ENCODE measurements around the gene MAT2B. TPM values are rescaled to one million over a fixed set of nuclear protein-coding genes. Genes with fewer than 3 reads are reported as not detected.

The MAT2B gene
- total RNA-seq, 2 experiments from 2014 or later: 89.0 to 103 TPM

DNA sequence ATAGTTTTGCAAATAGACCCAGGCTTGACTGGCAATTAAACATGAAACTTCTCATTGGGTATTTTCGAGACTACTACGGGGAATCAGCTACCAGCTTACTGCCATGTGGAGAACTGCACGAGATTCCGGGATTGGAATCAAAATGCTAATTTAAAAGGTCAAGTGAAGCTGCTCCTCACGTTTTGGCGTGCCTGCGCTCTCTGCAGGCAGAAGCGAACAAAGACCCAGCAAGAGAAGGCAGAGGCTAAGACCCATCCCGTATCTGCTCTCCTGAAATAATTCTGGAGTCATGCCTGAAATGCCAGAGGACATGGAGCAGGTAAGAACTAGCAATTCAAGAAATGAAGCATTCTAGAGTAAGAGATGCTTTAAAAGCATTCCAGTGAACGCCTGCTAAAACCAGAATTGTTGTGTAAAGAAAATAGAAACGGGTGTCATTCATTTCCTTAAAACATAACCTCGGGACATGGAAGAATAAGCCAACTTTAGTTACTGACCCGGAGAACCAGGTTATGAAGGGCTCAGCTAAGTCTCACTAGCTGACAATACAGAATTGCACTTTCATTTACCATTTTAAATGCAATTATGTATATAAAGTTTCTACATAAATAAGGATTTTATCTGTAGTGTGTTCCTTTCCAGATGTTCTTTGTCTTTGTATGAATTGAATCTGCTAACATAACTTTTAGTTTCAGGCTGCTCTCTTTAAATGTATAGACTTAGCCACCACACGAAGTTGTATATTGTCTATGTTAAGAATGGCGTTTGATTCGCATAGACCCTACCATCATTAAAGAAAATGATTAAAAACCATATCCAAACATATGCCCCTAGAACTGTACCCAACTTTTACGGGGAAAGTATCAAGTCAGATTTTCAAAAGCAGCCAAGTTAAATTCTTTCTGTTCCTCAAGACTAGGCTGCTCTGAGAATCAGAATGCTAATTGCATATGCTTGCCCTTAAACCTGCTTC is 2.0 kb upstream of the MAT2B start:
- Mint-ChIP-seq H3K4me1 (peaks cover 20% of the 10 kb centered on the region), H3K27ac (peak overlapping the region; percentile 98), H3K4me3 (peak overlapping the region; percentile 81), H3K9me3 (ENCODE audit: low read depth) (no peaks in the 10 kb centered on the region), H3K36me3 (ENCODE audit: low read depth) (peaks cover 3% of the 10 kb centered on the region), H3K27me3 (no peaks in the 10 kb centered on the region)
- intact Hi-C loops (cut with DNase I, micrococcal nuclease): loop anchor here in 1 of 2 experiments (10.0 kb wide), 1 partner anchor 1959 kb away; the partner anchor contains the start of gene GABRB2
- DNase-seq (peak; percentile 65), ATAC-seq (no peak)
- POLR2A ChIA-PET: interaction anchor here (0.7 to 4.2 kb wide), 2 partner anchors 38 to 44 kb away, joined by 3 to 89 read pairs; partner anchors contain the start of genes HMMR and NUDCD2
- CTCF ChIA-PET: interaction anchor here (1.3 to 3.5 kb wide), 3 partner anchors 24 to 64 kb away, joined by 3 to 26 read pairs (median 3); partner anchors contain the start of genes HMMR and NUDCD2

DNA sequence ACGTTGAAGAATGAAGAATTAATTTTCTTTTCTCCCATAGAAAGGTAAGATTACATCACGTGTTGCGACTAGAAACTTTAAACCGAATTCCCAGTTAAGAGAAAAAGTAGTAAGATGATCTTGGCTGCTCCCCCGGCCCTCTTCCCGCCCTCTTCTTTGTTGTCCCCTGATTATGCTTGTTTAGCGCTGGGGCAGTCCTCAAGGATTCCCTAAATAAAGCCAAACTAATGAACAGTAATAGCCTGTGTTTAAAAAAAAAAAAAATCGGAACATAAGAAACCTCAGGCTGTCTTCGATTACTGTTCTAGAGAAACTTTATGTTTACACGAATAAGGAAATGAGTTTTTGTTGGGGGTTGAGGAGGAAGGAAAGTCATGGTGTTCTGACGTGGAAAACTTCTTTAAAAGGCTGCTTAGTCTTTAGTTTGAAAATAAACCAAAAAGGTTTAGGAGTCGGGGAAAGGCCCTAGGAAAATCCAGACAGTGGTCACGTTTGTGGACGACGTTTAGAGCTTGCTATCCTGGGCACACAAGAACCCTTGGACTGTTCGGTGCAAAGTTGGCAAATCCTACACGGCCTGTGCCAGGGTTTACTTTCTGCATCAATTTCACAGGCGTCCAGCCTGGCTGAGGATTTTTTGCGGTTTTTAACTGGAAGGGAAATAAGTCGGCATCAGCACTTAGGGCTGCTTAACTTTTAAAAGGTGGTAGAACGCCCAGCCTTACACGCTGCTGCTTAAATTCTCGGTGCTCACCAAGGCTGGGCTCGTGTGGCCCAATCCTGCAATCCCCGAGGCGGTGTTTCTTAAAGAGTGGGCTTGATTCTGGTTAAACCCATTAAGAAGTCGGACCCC is 1.1 kb upstream of the MAT2B start:
- H3K27me3 Mint-ChIP-seq: no peaks in the 10 kb centered on the region
- POLR2A ChIA-PET: interaction anchor here (0.8 to 4.2 kb wide), 2 partner anchors 44 to 46 kb away, joined by 7 to 89 read pairs; partner anchors contain the start of genes HMMR and NUDCD2
- no peaks in the 10 kb centered on the region for H3K9me3 Mint-ChIP-seq (ENCODE audit: low read depth)
- intact Hi-C loops (cut with DNase I, micrococcal nuclease): loop anchor here in 1 of 2 experiments (10.0 kb wide), 1 partner anchor 1960 kb away; the partner anchor contains the start of gene GABRB2
- H3K36me3 Mint-ChIP-seq (ENCODE audit: low read depth): peaks cover 5% of the 10 kb centered on the region
- peak overlapping the region; percentile 81 for H3K4me3 Mint-ChIP-seq
- peak; percentile 59 for DNase-seq
- H3K27ac Mint-ChIP-seq: peak overlapping the region; percentile 98
- H3K4me1 Mint-ChIP-seq: peaks cover 27% of the 10 kb centered on the region
- ATAC-seq: peak; percentile 4
- CTCF ChIA-PET: interaction anchor here (1.5 to 3.5 kb wide), 2 partner anchors 44 to 64 kb away, joined by 3 to 26 read pairs; partner anchors contain the start of genes HMMR and NUDCD2

DNA sequence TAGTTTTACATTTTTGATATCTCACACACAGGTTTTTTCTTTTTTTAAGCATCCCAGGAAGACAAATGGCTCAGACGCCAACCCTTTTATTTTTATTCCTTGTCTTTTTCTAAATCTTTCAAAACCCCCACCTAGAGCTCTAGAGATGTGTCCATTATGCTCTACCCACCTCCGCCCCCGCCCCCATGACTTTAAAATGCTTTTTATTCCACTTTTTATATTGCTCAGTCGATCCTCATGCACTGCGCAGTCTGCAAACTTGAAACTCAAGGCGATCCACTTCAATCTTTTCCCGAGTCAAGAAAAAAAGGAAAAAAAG is 411 bp upstream of the MAT2B start:
- intact Hi-C loops (cut with DNase I, micrococcal nuclease): loop anchor here in 1 of 2 experiments (1.0 to 10.0 kb wide), 3 partner anchors 45 to 1960 kb away; partner anchors contain the start of genes CCNG1, GABRB2, HMMR and NUDCD2
- DNase-seq: no peak
- peak; percentile 5 for ATAC-seq
- ChIA-PET POLR2A (interaction anchor here (0.8 to 4.2 kb wide), 3 partner anchors 45 to 66 kb away, joined by 4 to 89 read pairs (median 7); partner anchors contain the start of genes HMMR and NUDCD2), CTCF (interaction anchor here (0.7 to 3.5 kb wide), 2 partner anchors 44 to 63 kb away, joined by 3 to 26 read pairs; partner anchors contain the start of genes HMMR and NUDCD2)
- H3K9me3 Mint-ChIP-seq (ENCODE audit: low read depth): no peaks in the 10 kb centered on the region
- peak overlapping the region; percentile 81 for H3K4me3 Mint-ChIP-seq
- H3K4me1 Mint-ChIP-seq: peaks cover 32% of the 10 kb centered on the region
- H3K36me3 Mint-ChIP-seq (ENCODE audit: low read depth): peaks cover 5% of the 10 kb centered on the region
- no peaks in the 10 kb centered on the region for H3K27me3 Mint-ChIP-seq
- peak overlapping the region; percentile 98 for H3K27ac Mint-ChIP-seq

DNA sequence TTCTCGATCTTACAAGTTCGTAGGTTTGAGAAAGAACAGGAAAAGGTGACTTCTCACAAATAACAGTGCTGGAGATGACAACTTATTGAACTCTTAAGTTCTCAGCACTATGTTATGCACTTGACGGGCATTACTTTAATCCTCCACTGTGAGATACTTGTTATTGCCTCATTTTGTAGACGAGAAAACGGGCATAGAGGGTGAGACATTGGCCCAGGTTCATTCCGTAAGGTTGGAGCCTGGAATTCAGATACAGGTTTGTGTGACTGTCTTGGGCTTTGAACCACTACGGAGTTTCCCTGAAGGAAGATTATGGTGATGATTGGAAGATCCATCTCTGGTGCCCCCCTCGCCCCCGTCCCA is 657 bp downstream of the MAT2B start:
- POLR2A ChIA-PET: interaction anchor here (0.6 to 5.1 kb wide), 5 partner anchors 46 to 67 kb away, joined by 3 to 121 read pairs (median 4); partner anchors contain the start of genes HMMR and NUDCD2
- CTCF ChIA-PET: interaction anchor here (1.0 to 3.5 kb wide), 2 partner anchors 45 kb away, joined by 15 to 26 read pairs; partner anchors contain the start of genes HMMR and NUDCD2
- ATAC-seq (peak; percentile 47), DNase-seq (peak; percentile 36)
- Mint-ChIP-seq H3K27ac (peak overlapping the region; percentile 98), H3K36me3 (ENCODE audit: low read depth) (peaks cover 9% of the 10 kb centered on the region), H3K27me3 (no peaks in the 10 kb centered on the region), H3K4me3 (peak overlapping the region; percentile 81), H3K9me3 (ENCODE audit: low read depth) (no peaks in the 10 kb centered on the region), H3K4me1 (peaks cover 42% of the 10 kb centered on the region)
- intact Hi-C loops (cut with DNase I, micrococcal nuclease): loop anchor here (1.0 to 10.0 kb wide), 3 partner anchors 46 to 1961 kb away; partner anchors contain the start of genes CCNG1 (in 1 of the 2), GABRB2 (in 1 of the 2), HMMR (in 1 of the 2) and NUDCD2 (in 1 of the 2)

- no peaks in the 10 kb centered on the region for H3K9me3 Mint-ChIP-seq (ENCODE audit: low read depth)
- H3K4me1 Mint-ChIP-seq: peaks cover 44% of the 10 kb centered on the region
- H3K36me3 Mint-ChIP-seq (ENCODE audit: low read depth): peaks cover 11% of the 10 kb centered on the region
- intact Hi-C loops (cut with DNase I, micrococcal nuclease): loop anchor here (1.0 to 10.0 kb wide), 3 partner anchors 46 to 1962 kb away; partner anchors contain the start of genes CCNG1 (in 1 of the 2), GABRB2 (in 1 of the 2), HMMR (in 1 of the 2) and NUDCD2 (in 1 of the 2)
- DNase-seq: peak; percentile 41
- no peaks in the 10 kb centered on the region for H3K27me3 Mint-ChIP-seq
- CTCF ChIA-PET: interaction anchor here (1.0 to 1.7 kb wide), 3 partner anchors 9 to 67 kb away, joined by 4 to 15 read pairs (median 6); partner anchors contain the start of genes HMMR and NUDCD2
- POLR2A ChIA-PET: interaction anchor here (0.6 to 5.1 kb wide), 4 partner anchors 46 to 68 kb away, joined by 3 to 121 read pairs (median 4); partner anchors contain the start of genes HMMR and NUDCD2
- ATAC-seq: peak; percentile 50
- peak overlapping the region; percentile 98 for H3K27ac Mint-ChIP-seq
- H3K4me3 Mint-ChIP-seq: peak overlapping the region; percentile 81
These were observed 1.3 kb downstream of the MAT2B start for GRCh38 chr5:163506726-163507125.

GRCh38 chr5:163508753-163509152 is 3.3 kb downstream of the MAT2B start:
- H3K9me3 Mint-ChIP-seq (ENCODE audit: low read depth): no peaks in the 10 kb centered on the region
- peak overlapping the region; percentile 98 for H3K27ac Mint-ChIP-seq
- H3K4me3 Mint-ChIP-seq: peak overlapping the region; percentile 81
- intact Hi-C loops (cut with DNase I, micrococcal nuclease): loop anchor here in 1 of 2 experiments (10.0 kb wide), 1 partner anchor 1964 kb away; the partner anchor contains the start of gene GABRB2
- no peaks in the 10 kb centered on the region for H3K27me3 Mint-ChIP-seq
- peaks cover 52% of the 10 kb centered on the region for H3K4me1 Mint-ChIP-seq
- ChIA-PET POLR2A (interaction anchor here (0.6 to 5.1 kb wide), 3 partner anchors 48 to 71 kb away, joined by 3 to 121 read pairs (median 5); partner anchors contain the start of genes CCNG1, HMMR and NUDCD2), CTCF (interaction anchor here (0.7 to 1.4 kb wide), 3 partner anchors 34 to 49 kb away, joined by 3 read pairs; partner anchors contain the start of genes HMMR and NUDCD2)
- H3K36me3 Mint-ChIP-seq (ENCODE audit: low read depth): peaks cover 28% of the 10 kb centered on the region
- no peak for ATAC-seq
- no peak for DNase-seq

DNA sequence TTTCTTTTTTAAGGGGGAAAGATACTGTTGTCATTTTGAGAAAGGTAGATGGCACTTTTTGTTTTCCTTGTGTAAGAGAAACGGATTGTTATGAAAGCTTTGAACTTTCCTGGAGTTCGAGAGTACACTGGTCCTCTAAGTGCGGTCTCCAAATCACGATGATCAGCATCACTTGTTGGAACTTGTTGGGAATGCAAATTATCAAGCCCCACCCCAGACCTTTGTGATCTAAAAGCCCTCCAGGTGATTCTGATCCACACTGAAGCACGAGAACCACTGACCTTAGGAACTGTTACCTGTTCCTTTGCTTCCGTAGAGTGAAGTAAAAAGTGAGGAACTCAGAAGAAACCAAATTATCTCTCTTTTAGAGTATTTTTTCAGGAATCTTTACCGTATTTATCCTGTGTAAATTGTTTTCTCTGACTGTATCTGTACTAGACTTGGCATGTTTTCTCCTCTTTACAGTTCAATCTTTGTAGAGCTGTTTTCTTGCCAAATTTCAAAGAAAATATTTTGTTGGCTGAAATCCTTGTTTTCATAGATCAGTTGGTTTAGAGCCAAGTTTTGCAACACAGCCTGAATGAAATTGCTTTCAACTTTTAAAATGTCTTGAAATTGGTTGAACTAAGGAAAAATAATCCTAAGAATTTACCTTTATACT is 4.0 kb downstream of the MAT2B start:
- H3K36me3 Mint-ChIP-seq (ENCODE audit: low read depth): peaks cover 30% of the 10 kb centered on the region
- POLR2A ChIA-PET: interaction anchor here (0.9 to 5.1 kb wide), 2 partner anchors 49 to 59 kb away, joined by 3 to 121 read pairs; partner anchors contain the start of genes HMMR and NUDCD2

GRCh38 chr5:163512526-163512925 is 7.1 kb downstream of the MAT2B start:
- ChIA-PET CTCF (no interaction called here), POLR2A (no interaction called here)
- no peaks in the 10 kb centered on the region for H3K27me3 Mint-ChIP-seq
- no peak overlapping the region for H3K4me3 Mint-ChIP-seq
- no peak overlapping the region for H3K27ac Mint-ChIP-seq
- H3K4me1 Mint-ChIP-seq: peaks cover 54% of the 10 kb centered on the region
- no peaks in the 10 kb centered on the region for H3K9me3 Mint-ChIP-seq (ENCODE audit: low read depth)
- intact Hi-C loops (cut with DNase I, micrococcal nuclease): no loop called here
- ATAC-seq (no peak), DNase-seq (no peak)
- H3K36me3 Mint-ChIP-seq (ENCODE audit: low read depth): peaks cover 44% of the 10 kb centered on the region

More for the DNA sequence above, 4.0 kb downstream of the MAT2B start:
- H3K27ac Mint-ChIP-seq: peak overlapping the region; percentile 98
- intact Hi-C loops (cut with DNase I, micrococcal nuclease): loop anchor here in 1 of 2 experiments (10.0 kb wide), 1 partner anchor 1965 kb away; the partner anchor contains the start of gene GABRB2
- peaks cover 52% of the 10 kb centered on the region for H3K4me1 Mint-ChIP-seq
- CTCF ChIA-PET: interaction anchor here (0.7 to 1.5 kb wide), 3 partner anchors 36 to 50 kb away, joined by 3 to 7 read pairs (median 3); partner anchors contain the start of genes HMMR and NUDCD2
- peak overlapping the region; percentile 81 for H3K4me3 Mint-ChIP-seq
- H3K9me3 Mint-ChIP-seq (ENCODE audit: low read depth): no peaks in the 10 kb centered on the region
- no peak for DNase-seq
- no peak for ATAC-seq
- H3K27me3 Mint-ChIP-seq: no peaks in the 10 kb centered on the region

DNA sequence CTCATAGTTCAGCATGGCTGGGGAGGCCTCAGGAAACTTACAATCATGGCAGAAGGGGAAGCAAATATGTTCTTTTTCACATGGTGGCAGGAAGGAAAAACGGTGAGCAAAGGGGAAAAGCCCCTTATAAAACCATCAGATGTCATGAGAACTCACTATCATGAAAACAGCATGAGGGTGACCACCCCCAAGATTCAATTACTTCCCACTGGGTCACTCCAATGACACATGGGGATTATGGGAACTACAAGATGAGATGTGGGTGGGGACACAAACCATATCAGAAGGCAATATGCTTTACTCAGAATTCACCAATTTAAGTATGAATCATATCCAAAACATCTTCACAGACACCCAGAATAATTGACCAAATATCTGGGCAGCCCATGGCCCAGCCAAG is 19.7 kb downstream of the MAT2B start:
- Mint-ChIP-seq H3K27ac (no peak overlapping the region), H3K9me3 (ENCODE audit: low read depth) (peaks cover 6% of the 10 kb centered on the region), H3K4me1 (peaks cover 6% of the 10 kb centered on the region), H3K4me3 (no peak overlapping the region), H3K27me3 (no peaks in the 10 kb centered on the region), H3K36me3 (ENCODE audit: low read depth) (peaks cover 12% of the 10 kb centered on the region)
- intact Hi-C loops (cut with DNase I, micrococcal nuclease): no loop called here
- DNase-seq (no peak), ATAC-seq (no peak)
- ChIA-PET POLR2A (no interaction called here), CTCF (no interaction called here)

Data from activated CD4-positive, alpha-beta T cell treated with anti-CD3 and anti-CD28 coated beads for 36 hours (primary cell).